ENCODE measurements around the gene GADD45GIP1. TPM values are rescaled to one million over a fixed set of nuclear protein-coding genes. Genes with fewer than 3 reads are reported as not detected.

The GADD45GIP1 gene
- total RNA-seq, 1 donor from 2014 or later: 31.4 TPM

DNA sequence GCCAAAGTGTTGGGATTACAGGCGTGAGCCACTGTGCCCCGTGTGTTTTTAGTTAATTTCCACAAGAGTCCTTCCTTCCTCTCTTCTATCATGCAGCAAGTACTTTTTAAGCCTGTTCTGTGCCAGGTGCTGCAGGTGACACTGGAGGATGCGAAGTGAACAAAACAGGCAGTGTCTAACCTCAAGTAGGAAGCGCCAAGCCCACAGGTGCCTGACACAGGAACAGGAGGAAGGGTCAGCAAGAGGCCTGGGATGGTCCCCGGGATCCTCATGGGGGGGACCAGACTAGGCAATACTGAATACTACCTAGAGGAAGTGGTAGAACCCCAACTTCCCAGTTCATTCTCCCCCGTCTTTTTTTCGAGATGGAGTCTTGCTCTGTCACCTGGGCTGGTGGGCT lies 20.4 kb downstream of the GADD45GIP1 start:
- intact Hi-C loops (cut with micrococcal nuclease): no loop called here
- TF ChIP-seq, protein P1, sequence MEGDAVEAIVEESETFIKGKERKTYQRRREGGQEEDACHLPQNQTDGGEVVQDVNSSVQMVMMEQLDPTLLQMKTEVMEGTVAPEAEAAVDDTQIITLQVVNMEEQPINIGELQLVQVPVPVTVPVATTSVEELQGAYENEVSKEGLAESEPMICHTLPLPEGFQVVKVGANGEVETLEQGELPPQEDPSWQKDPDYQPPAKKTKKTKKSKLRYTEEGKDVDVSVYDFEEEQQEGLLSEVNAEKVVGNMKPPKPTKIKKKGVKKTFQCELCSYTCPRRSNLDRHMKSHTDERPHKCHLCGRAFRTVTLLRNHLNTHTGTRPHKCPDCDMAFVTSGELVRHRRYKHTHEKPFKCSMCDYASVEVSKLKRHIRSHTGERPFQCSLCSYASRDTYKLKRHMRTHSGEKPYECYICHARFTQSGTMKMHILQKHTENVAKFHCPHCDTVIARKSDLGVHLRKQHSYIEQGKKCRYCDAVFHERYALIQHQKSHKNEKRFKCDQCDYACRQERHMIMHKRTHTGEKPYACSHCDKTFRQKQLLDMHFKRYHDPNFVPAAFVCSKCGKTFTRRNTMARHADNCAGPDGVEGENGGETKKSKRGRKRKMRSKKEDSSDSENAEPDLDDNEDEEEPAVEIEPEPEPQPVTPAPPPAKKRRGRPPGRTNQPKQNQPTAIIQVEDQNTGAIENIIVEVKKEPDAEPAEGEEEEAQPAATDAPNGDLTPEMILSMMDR (IDR thresholded peaks at IDR 0.05; ENCODE audit: borderline replicate concordance): no peak
- Histone ChIP-seq H3K27me3 (ENCODE audit: low read depth) (no peaks in the 10 kb centered on the region), H3K27ac (replicated peaks) (no peak overlapping the region), H3K9me3 (replicated peaks) (no peaks in the 10 kb centered on the region), H3K4me1 (peaks cover 64% of the 10 kb centered on the region), H3K36me3 (peaks cover 25% of the 10 kb centered on the region), H3K4me3 (no peak overlapping the region)
- no peak for DNase-seq

DNA sequence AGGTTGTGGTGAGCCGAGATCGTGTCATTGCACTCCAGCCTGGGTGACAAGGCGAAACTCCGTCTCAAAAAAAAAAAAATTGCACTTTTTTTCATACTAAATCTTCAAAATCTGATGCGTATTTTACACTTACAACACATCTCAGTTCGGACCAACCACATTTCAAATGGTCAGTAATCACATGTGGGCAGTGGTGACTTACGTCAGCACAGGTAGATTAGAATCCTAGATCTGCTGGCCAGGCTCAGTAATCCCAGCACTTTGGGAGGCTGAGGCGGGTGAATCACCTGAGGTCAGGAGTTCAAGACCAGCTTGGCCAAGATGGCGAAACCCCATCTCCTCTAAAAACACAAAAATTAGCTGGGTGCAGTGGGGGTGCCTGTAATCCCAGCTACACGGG lies 22.0 kb downstream of the GADD45GIP1 start:
- peaks cover 49% of the 10 kb centered on the region for H3K4me1 ChIP-seq
- intact Hi-C loops (cut with micrococcal nuclease): no loop called here
- DNase-seq: no peak
- H3K9me3 ChIP-seq (replicated peaks): no peaks in the 10 kb centered on the region
- no peak overlapping the region for H3K27ac ChIP-seq (replicated peaks)
- no peaks in the 10 kb centered on the region for H3K27me3 ChIP-seq (ENCODE audit: low read depth)
- H3K36me3 ChIP-seq: peaks cover 19% of the 10 kb centered on the region
- TF ChIP-seq, protein P1 (IDR thresholded peaks at IDR 0.05; ENCODE audit: borderline replicate concordance): no peak
- H3K4me3 ChIP-seq: no peak overlapping the region

DNA sequence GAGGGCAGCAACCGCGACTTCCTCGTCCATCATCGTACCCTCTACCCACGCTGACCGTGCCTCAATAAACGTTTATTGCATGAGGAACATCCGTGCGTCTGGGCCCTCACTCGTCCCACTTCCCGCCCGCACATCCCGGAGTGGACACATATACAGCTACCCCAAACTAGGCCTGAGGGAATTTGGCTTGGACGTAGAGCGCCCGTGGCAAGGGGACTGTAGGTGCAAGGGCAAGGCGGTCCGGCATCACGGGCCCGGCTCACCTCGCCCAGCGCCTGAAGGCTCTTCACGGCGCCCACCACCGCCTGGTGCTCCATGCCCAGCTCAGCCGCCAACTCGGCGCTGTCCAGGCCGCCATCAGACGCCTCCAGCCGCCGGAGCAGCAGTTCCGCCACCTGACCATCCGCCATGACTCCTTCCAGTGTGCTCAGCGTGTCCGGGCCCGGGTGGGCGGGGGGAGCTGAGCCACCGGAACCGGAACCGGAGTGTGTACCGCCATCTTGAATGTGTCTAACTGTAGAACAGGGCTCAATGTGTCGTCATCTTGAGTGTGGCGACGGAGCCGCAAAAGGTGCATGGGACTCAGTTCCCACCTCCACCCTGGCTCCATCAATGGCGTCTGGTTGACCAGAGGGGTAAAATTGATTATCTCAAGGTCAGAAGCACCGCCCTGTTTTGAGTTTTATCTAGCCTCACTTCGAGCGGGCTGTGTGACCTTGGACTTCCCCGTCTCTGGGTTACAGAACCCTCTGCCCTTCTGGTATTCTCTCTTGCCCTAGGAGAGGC lies 23.5 kb downstream of the GADD45GIP1 start, which contains the start of gene FARSA:
TSS of gene FARSA (minus strand) at position 425 of the 786 bp plus-strand sequence. CDS start at position 410, 15 bp downstream.
- Histone ChIP-seq H3K27me3 (ENCODE audit: low read depth) (no peaks in the 10 kb centered on the region), H3K4me3 (peak within 1 kb of the TSS; percentile 97), H3K36me3 (peaks cover 25% of the 10 kb centered on the region), H3K27ac (replicated peaks) (peak within 1 kb of the TSS; percentile 85), H3K9me3 (replicated peaks) (no peaks in the 10 kb centered on the region), H3K4me1 (peaks cover 33% of the 10 kb centered on the region)
- TF ChIP-seq, protein P1 (IDR thresholded peaks at IDR 0.05; ENCODE audit: borderline replicate concordance): no peak
- intact Hi-C loops (cut with micrococcal nuclease): no loop called here
- peak; percentile 94 for DNase-seq

DNA sequence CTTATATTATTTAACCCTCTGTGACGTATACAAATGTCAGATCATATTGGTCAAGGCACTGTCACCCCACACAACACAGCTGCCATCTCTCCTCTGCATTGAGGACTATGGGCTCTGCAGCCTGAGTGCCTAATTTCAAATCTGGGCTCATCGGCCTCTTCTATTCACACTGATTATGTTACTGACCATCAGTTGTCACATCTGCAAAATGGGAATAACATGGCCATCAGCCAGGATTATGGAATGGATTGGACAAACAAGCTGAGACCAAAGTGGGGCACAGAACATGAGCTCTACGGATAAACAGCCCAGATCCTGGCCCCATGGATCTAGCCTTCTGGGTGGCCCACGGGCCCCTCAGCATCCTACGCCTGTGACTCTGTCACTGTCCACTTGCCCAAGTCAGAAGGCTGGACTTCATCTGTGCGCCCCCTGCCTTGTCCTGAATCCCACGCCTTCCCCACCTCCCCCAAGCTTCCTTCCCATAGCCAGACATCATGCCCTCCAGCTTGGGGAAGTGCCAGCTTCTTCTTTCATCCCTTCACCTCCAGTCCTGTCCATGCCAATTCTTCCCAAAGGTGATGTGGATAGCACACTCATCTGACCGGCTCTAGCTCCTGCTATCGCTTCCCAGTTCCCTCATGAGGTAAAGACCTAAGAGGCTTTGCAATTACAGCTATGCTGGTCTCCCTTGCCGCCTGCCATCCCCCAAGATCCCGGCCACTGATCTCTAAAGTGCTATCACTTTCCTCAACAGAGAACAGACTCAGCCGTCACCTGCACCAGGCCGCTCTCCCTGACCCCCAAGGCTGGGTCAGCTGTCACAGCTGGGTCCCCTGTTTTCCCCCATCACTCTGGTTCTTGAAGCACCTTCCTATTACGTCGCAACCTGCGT lies 24.4 kb downstream of the GADD45GIP1 start:
- H3K36me3 ChIP-seq: peaks cover 33% of the 10 kb centered on the region
- peaks cover 28% of the 10 kb centered on the region for H3K4me1 ChIP-seq
- no peaks in the 10 kb centered on the region for H3K9me3 ChIP-seq (replicated peaks)
- intact Hi-C loops (cut with micrococcal nuclease): no loop called here
- TF ChIP-seq, protein P1 (IDR thresholded peaks at IDR 0.05; ENCODE audit: borderline replicate concordance): no peak
- H3K27ac ChIP-seq (replicated peaks): peak overlapping the region; percentile 85
- peak overlapping the region; percentile 97 for H3K4me3 ChIP-seq
- no peak for DNase-seq
- H3K27me3 ChIP-seq (ENCODE audit: low read depth): no peaks in the 10 kb centered on the region

DNA sequence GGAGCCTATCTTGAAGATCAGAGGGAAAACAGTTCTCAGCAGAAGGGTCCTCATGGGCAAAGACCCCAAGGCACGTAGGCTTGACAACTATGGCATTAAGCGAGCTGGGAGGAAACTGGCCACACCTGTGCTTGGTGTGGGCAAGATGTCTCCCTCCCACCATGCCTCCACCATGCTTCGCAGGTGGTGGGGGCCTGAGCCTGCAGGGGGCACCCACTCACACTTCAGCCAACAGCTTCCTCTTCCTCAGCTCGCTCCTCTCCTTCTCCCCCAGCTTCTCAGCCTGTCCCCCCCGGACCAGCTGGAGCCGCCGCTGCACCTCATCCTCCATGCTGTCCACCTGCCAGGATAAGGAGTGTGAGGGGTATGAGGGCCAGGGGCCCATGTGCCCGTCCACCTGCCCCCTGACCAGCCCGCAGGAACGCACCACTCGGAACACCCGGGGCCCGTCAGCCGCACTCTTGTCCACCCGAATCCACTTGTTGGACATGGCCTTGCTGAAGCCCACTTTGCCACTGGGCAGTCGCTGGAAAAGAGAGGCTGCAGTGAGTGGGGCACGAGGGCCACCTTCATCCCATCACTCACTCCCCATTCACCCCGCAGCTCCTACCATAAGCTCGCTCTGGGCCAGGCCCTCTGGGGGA lies 26.9 kb downstream of the GADD45GIP1 start:
- TF ChIP-seq, protein P1 (IDR thresholded peaks at IDR 0.05; ENCODE audit: borderline replicate concordance): no peak
- Histone ChIP-seq H3K27ac (replicated peaks) (no peak overlapping the region), H3K4me3 (no peak overlapping the region), H3K36me3 (peaks cover 59% of the 10 kb centered on the region), H3K9me3 (replicated peaks) (no peaks in the 10 kb centered on the region), H3K27me3 (ENCODE audit: low read depth) (no peaks in the 10 kb centered on the region), H3K4me1 (peaks cover 24% of the 10 kb centered on the region)
- no peak for DNase-seq
- intact Hi-C loops (cut with micrococcal nuclease): no loop called here
